ENCODE measurements around the gene AKR1C8. TPM values are rescaled to one million over a fixed set of nuclear protein-coding genes. Genes with fewer than 3 reads are reported as not detected.

The AKR1C8 gene
- total RNA-seq (2022; extraction: Qiagen RNA extraction): 0.07 to 0.14 TPM (median 0.08 TPM) in 5 replicates

GRCh38 chr10:5184987-5185775 lies at the start of gene AKR1C8:
Gene AKR1C8 (minus strand): TSS chr10:5185150. CDS start chr10:5185104, 46 bp downstream.

GRCh38 chr10:5196702-5197113 lies 11.8 kb upstream of the AKR1C8 start, which contains the start of gene AKR1C4:
Gene AKR1C4 (plus strand): TSS chr10:5196837. CDS start chr10:5196868, 31 bp downstream.

Other genes starting within 250 kb of the AKR1C8 start
- 456 to 574 TPM (median 549 TPM) in 5 replicates for gene AKR1C1, start 221.7 kb downstream of the AKR1C8 start, total RNA-seq (2022; extraction: Qiagen RNA extraction)
- 3,478 to 4,005 TPM (median 3,689 TPM) in 5 replicates for gene AKR1C2, start 181.3 kb downstream of the AKR1C8 start, total RNA-seq (2022; extraction: Qiagen RNA extraction)
- 1,052 to 1,178 TPM (median 1,142 TPM) in 5 replicates for gene AKR1C3, start 90.7 kb downstream of the AKR1C8 start, total RNA-seq (2022; extraction: Qiagen RNA extraction)
- 0.14 to 0.40 TPM (median 0.25 TPM) in 5 replicates for gene AKR1C4, start 11.7 kb upstream of the AKR1C8 start, total RNA-seq (2022; extraction: Qiagen RNA extraction)
- gene UCN3, start 179.8 kb upstream of the AKR1C8 start, total RNA-seq (2022; extraction: Qiagen RNA extraction): not detected in 5 replicates
- 0.18 to 0.24 TPM (median 0.24 TPM) in 5 replicates for gene TUBAL3, start 219.7 kb upstream of the AKR1C8 start, total RNA-seq (2022; extraction: Qiagen RNA extraction)
- gene NET1, start 227.4 kb upstream of the AKR1C8 start, total RNA-seq (2022; extraction: Qiagen RNA extraction): 44.5 to 61.5 TPM (median 56.0 TPM) in 5 replicates